GM13977 (cell line): ENCODE data around the gene SMIM43.

Source experiments
- DNase-seq: peaks from one replicate; pipeline ENCODE4 v3.0.0; 2012; ENCODE audit warnings: low spot score
- CTCF ChIP-seq: IDR thresholded peaks from 2 replicates; pipeline ENCODE4 v1.5.1; 2012; ENCODE audit warnings: mild to moderate bottlenecking, control low read depth; ENCODE audit not compliant: insufficient read depth; ENCODE audit errors: extremely low read depth, missing control alignments
- in situ Hi-C: fragments of 300-500 bp; cut with MboI; formaldehyde crosslinking; loops from one replicate; pipeline ENCODE4 v1.12.0; 2022; ENCODE audit warnings: low sequenced_read_pairs, low pct_unique_long_range_greater_than_20kb, mixed read lengths, inconsistent platforms; ENCODE audit not compliant: unreplicated experiment

The SMIM43 gene

DNA sequence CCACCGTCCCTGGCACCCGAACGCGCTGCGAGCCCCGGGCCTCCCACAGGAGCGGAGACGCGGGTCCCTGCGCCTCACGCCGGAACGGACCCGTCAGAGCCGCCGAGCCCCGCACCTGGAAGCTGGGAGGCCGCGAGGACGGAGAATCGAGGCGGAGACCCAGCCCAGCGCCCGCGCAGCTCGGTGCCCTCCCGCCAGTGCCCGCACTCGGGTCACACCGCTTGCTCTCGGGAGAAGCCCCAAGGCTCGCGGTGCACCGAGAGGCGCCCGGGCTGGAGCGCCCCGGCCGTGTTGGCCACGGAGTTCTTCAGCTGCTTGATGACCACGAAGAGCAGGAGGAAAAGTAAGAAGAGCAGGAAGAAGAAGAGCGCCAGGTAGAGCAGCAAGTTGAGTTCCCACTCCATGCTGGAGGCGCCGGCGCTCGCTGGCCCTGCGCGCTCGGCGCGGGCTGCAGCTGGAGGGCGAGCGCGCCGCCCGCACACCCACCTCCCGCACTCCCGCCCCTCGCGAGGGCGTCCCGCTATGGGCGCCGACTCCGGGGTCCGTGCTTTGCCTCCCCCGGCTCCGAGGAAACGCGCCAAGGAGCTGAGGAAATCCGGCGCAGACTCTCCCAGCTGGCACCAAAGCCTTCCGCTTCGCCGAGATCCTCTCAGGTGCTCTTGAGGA lies at the start of gene SMIM43:
SMIM43 (minus strand) TSS at position 463 of the 666 bp plus-strand sequence; CDS start at position 404, 59 bp downstream.
- peak; percentile 25 for DNase-seq
- in situ Hi-C loops: no loop called here
- TF ChIP-seq CTCF: no peak

DNA sequence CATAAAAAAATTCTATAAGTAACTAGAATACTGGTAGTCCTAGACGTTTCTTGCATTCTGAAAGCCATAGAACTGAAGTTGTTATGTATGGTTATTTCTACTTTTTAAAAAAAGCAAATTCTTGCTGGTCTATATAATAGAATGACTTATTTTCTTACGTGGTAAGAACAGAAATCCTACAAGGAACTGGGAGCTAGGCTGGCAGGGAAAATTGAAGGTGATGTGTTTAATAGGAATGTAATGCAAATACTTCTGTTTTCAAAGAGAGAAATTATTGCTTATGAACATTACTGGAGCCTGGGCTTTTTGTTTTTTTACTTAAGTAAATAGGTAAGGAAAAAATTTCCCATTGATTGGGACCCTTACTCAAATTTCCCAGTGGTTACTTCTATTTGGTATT lies 49.8 kb upstream of the SMIM43 start:
- no peak for DNase-seq
- in situ Hi-C loops: no loop called here
- TF ChIP-seq CTCF: no peak

GRCh38 chr4:121811122-121811521 lies 46.2 kb upstream of the SMIM43 start:
- in situ Hi-C loops: no loop called here
- no peak for DNase-seq
- no peak for TF ChIP-seq CTCF

- TF ChIP-seq CTCF: no peak
- in situ Hi-C loops: no loop called here
- no peak for DNase-seq
These were observed 41.4 kb upstream of the SMIM43 start for GRCh38 chr4:121806411-121806810.

GRCh38 chr4:121801715-121802075 lies 36.7 kb upstream of the SMIM43 start:
- no peak for DNase-seq
- no peak for TF ChIP-seq CTCF
- in situ Hi-C loops: no loop called here

DNA sequence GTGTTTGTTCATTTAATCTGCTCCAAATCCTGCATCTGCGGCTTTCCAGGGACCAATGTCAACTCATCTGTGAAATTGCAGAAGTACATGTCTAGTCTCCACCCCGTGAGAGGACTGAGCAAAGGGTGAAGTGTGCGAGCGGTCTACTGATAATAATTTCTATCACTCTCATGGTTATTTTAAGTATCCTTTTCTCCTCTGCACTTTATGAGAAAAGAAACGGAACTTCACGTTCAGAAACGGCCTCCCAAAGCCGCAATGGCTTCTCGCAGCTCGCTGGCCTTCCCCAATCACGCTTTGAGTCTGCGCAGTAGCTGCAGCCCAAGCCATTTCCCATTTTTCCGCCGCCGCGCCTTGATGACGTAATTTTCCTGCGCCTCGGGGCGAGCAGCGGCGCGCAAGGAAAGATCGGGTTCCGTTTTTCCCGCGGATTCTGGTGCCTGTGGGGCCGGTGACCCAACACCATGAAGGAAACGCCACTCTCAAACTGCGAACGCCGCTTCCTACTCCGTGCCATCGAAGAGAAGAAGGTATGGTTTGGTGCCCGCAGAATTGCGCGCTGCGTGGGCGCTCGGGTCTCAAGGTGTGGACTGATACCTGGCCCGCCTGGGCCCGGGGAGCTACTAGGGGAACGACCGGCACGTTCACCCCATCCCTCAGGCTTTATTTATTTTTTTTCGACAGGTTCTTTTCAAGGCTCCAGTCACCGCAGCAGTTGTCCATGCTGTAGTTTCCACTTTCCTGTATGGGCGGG lies 36.2 kb upstream of the SMIM43 start, which contains the start of gene EXOSC9:
EXOSC9 (plus strand) TSS at position 363 of the 754 bp plus-strand sequence; CDS start at position 465, 102 bp downstream.
- in situ Hi-C loops: no loop called here
- DNase-seq: peak; percentile 76
- TF ChIP-seq CTCF: no peak
